Measurements from ENCODE around the gene CIRBP.

The CIRBP gene

GRCh38 chr19:1288833-1289685 lies 19.9 kb downstream of the CIRBP start:
- peaks cover 2% of the 10 kb centered on the region for H3K4me1 Mint-ChIP-seq (ENCODE audit: low read depth)
- peaks cover 28% of the 10 kb centered on the region for H3K27me3 Mint-ChIP-seq (ENCODE audit: low read depth)
- no peaks in the 10 kb centered on the region for H3K9me3 Mint-ChIP-seq
- no peak overlapping the region for H3K27ac Mint-ChIP-seq
- H3K4me3 Mint-ChIP-seq: no peak overlapping the region
- no peaks in the 10 kb centered on the region for H3K36me3 Mint-ChIP-seq (ENCODE audit: low read depth)

- Mint-ChIP-seq H3K9me3 (no peaks in the 10 kb centered on the region), H3K4me1 (ENCODE audit: low read depth) (peaks cover 2% of the 10 kb centered on the region), H3K27ac (no peak overlapping the region), H3K27me3 (ENCODE audit: low read depth) (peaks cover 24% of the 10 kb centered on the region), H3K36me3 (ENCODE audit: low read depth) (no peaks in the 10 kb centered on the region), H3K4me3 (no peak overlapping the region)
Measured at GRCh38 chr19:1289686-1290025, 20.5 kb downstream of the CIRBP start.

- Mint-ChIP-seq H3K27me3 (ENCODE audit: low read depth) (peaks cover 20% of the 10 kb centered on the region), H3K4me3 (no peak overlapping the region), H3K36me3 (ENCODE audit: low read depth) (no peaks in the 10 kb centered on the region), H3K27ac (no peak overlapping the region), H3K9me3 (no peaks in the 10 kb centered on the region), H3K4me1 (ENCODE audit: low read depth) (no peaks in the 10 kb centered on the region)
Measured at GRCh38 chr19:1290196-1290702, 21.1 kb downstream of the CIRBP start.

GRCh38 chr19:1290703-1291651 lies 21.8 kb downstream of the CIRBP start:
- H3K4me3 Mint-ChIP-seq: no peak overlapping the region
- no peaks in the 10 kb centered on the region for H3K9me3 Mint-ChIP-seq
- no peak overlapping the region for H3K27ac Mint-ChIP-seq
- H3K27me3 Mint-ChIP-seq (ENCODE audit: low read depth): peaks cover 18% of the 10 kb centered on the region
- no peaks in the 10 kb centered on the region for H3K36me3 Mint-ChIP-seq (ENCODE audit: low read depth)
- no peaks in the 10 kb centered on the region for H3K4me1 Mint-ChIP-seq (ENCODE audit: low read depth)

- Mint-ChIP-seq H3K36me3 (ENCODE audit: low read depth) (no peaks in the 10 kb centered on the region), H3K4me1 (ENCODE audit: low read depth) (no peaks in the 10 kb centered on the region), H3K27ac (no peak overlapping the region), H3K27me3 (ENCODE audit: low read depth) (peaks cover 14% of the 10 kb centered on the region), H3K9me3 (no peaks in the 10 kb centered on the region), H3K4me3 (no peak overlapping the region)
Measured at GRCh38 chr19:1291761-1292418, 22.8 kb downstream of the CIRBP start.

- Mint-ChIP-seq H3K27me3 (ENCODE audit: low read depth) (peaks cover 17% of the 10 kb centered on the region), H3K27ac (no peak overlapping the region), H3K9me3 (no peaks in the 10 kb centered on the region), H3K4me1 (ENCODE audit: low read depth) (no peaks in the 10 kb centered on the region), H3K36me3 (ENCODE audit: low read depth) (no peaks in the 10 kb centered on the region), H3K4me3 (no peak overlapping the region)
Measured at GRCh38 chr19:1292419-1293151, 23.5 kb downstream of the CIRBP start.

GRCh38 chr19:1293782-1294604 lies 24.9 kb downstream of the CIRBP start:
- H3K27me3 Mint-ChIP-seq (ENCODE audit: low read depth): peaks cover 16% of the 10 kb centered on the region
- no peaks in the 10 kb centered on the region for H3K9me3 Mint-ChIP-seq
- H3K27ac Mint-ChIP-seq: no peak overlapping the region
- H3K4me3 Mint-ChIP-seq: no peak overlapping the region
- H3K4me1 Mint-ChIP-seq (ENCODE audit: low read depth): no peaks in the 10 kb centered on the region
- no peaks in the 10 kb centered on the region for H3K36me3 Mint-ChIP-seq (ENCODE audit: low read depth)

- no peak overlapping the region for H3K27ac Mint-ChIP-seq
- H3K36me3 Mint-ChIP-seq (ENCODE audit: low read depth): no peaks in the 10 kb centered on the region
- no peaks in the 10 kb centered on the region for H3K9me3 Mint-ChIP-seq
- peaks cover 14% of the 10 kb centered on the region for H3K27me3 Mint-ChIP-seq (ENCODE audit: low read depth)
- no peak overlapping the region for H3K4me3 Mint-ChIP-seq
- no peaks in the 10 kb centered on the region for H3K4me1 Mint-ChIP-seq (ENCODE audit: low read depth)
Measured at GRCh38 chr19:1294688-1295087, 25.6 kb downstream of the CIRBP start.

GRCh38 chr19:1295169-1296012 lies 26.3 kb downstream of the CIRBP start:
- H3K4me1 Mint-ChIP-seq (ENCODE audit: low read depth): no peaks in the 10 kb centered on the region
- no peaks in the 10 kb centered on the region for H3K36me3 Mint-ChIP-seq (ENCODE audit: low read depth)
- no peaks in the 10 kb centered on the region for H3K9me3 Mint-ChIP-seq
- H3K4me3 Mint-ChIP-seq: no peak overlapping the region
- peaks cover 14% of the 10 kb centered on the region for H3K27me3 Mint-ChIP-seq (ENCODE audit: low read depth)
- no peak overlapping the region for H3K27ac Mint-ChIP-seq

GRCh38 chr19:1296078-1296477 lies 26.9 kb downstream of the CIRBP start:
- Mint-ChIP-seq H3K4me3 (no peak overlapping the region), H3K36me3 (ENCODE audit: low read depth) (no peaks in the 10 kb centered on the region), H3K27ac (no peak overlapping the region), H3K27me3 (ENCODE audit: low read depth) (peaks cover 14% of the 10 kb centered on the region), H3K4me1 (ENCODE audit: low read depth) (no peaks in the 10 kb centered on the region), H3K9me3 (no peaks in the 10 kb centered on the region)

- H3K4me3 Mint-ChIP-seq: no peak overlapping the region
Measured at GRCh38 chr19:1296575-1297271, 27.6 kb downstream of the CIRBP start.

GRCh38 chr19:1298235-1298634 lies 29.1 kb downstream of the CIRBP start:
- no peak overlapping the region for H3K27ac Mint-ChIP-seq
- no peaks in the 10 kb centered on the region for H3K4me1 Mint-ChIP-seq (ENCODE audit: low read depth)
- no peaks in the 10 kb centered on the region for H3K36me3 Mint-ChIP-seq (ENCODE audit: low read depth)
- no peak overlapping the region for H3K4me3 Mint-ChIP-seq
- H3K9me3 Mint-ChIP-seq: no peaks in the 10 kb centered on the region
- H3K27me3 Mint-ChIP-seq (ENCODE audit: low read depth): peaks cover 8% of the 10 kb centered on the region

More at GRCh38 chr19:1296575-1297271, 27.6 kb downstream of the CIRBP start:
- Mint-ChIP-seq H3K27me3 (ENCODE audit: low read depth) (peaks cover 14% of the 10 kb centered on the region), H3K4me1 (ENCODE audit: low read depth) (no peaks in the 10 kb centered on the region), H3K36me3 (ENCODE audit: low read depth) (no peaks in the 10 kb centered on the region), H3K27ac (no peak overlapping the region), H3K9me3 (no peaks in the 10 kb centered on the region)
